NCI-H345 (cell line): Measurements from ENCODE around the gene MMP28.

Experiments used
- DNase-seq: peaks from one replicate; lab custom pipeline; 2025; lab: John Stamatoyannopoulos, UW

The MMP28 gene

GRCh38 chr17:35799942-35800341, 4.5 kb upstream of the MMP28 start:
- DNase-seq = no peak

GRCh38 chr17:35797918-35798317, 2.5 kb upstream of the MMP28 start:
- no peak for DNase-seq

- DNase-seq = no peak
Measured at GRCh38 chr17:35797370-35797769, 1.9 kb upstream of the MMP28 start.

GRCh38 chr17:35796942-35797341, 1.5 kb upstream of the MMP28 start:
- DNase-seq = no peak

GRCh38 chr17:35795871-35796265, 427 bp upstream of the MMP28 start:
- DNase-seq = no peak

- no peak for DNase-seq
Measured at GRCh38 chr17:35793257-35793656, 2.2 kb downstream of the MMP28 start.

GRCh38 chr17:35791681-35792350, 3.6 kb downstream of the MMP28 start:
- DNase-seq = no peak

- no peak for DNase-seq
Measured at GRCh38 chr17:35790841-35791240, 4.6 kb downstream of the MMP28 start.

GRCh38 chr17:35788477-35789368, 6.7 kb downstream of the MMP28 start:
- DNase-seq = no peak

GRCh38 chr17:35786941-35787432, 8.5 kb downstream of the MMP28 start:
- no peak for DNase-seq

- no peak for DNase-seq
Measured at GRCh38 chr17:35784895-35785294, 10.5 kb downstream of the MMP28 start.

- DNase-seq = no peak
Measured at GRCh38 chr17:35780950-35781349, 14.5 kb downstream of the MMP28 start.

- DNase-seq = no peak
Measured at GRCh38 chr17:35778641-35779196, 16.7 kb downstream of the MMP28 start.

- no peak for DNase-seq
Measured at GRCh38 chr17:35775583-35775982, 19.9 kb downstream of the MMP28 start.

GRCh38 chr17:35775039-35775438, 20.4 kb downstream of the MMP28 start:
- no peak for DNase-seq

GRCh38 chr17:35774499-35774898, 20.9 kb downstream of the MMP28 start:
- DNase-seq = no peak

- DNase-seq = no peak
Measured at GRCh38 chr17:35773679-35774425, 21.6 kb downstream of the MMP28 start.

- no peak for DNase-seq
Measured at GRCh38 chr17:35773129-35773528, 22.3 kb downstream of the MMP28 start.

- DNase-seq = no peak
Measured at GRCh38 chr17:35769895-35770486, 25.4 kb downstream of the MMP28 start.

- no peak for DNase-seq
Measured at GRCh38 chr17:35768797-35769196, 26.6 kb downstream of the MMP28 start.

GRCh38 chr17:35766903-35767510, 28.4 kb downstream of the MMP28 start:
- DNase-seq = no peak
